OCI-LY3 (cell line): ENCODE data around the gene RBFA.

Source experiments
- H2AFZ ChIP-seq: fragments of 200-600, 300-600 bp; shearing (Covaris generic); 2 replicates; pipeline ENCODE4 v1.6.0; 2014; ENCODE audit warnings: antibody characterized with exemption, low read depth, low read length
- H3K27ac ChIP-seq: fragments of 200-600, 300-600 bp; sonication (generic); 2 replicates; pipeline ENCODE4 v1.5.1; 2014; ENCODE audit warnings: mild to moderate bottlenecking, low read length, moderate library complexity, mixed read lengths
- H3K27me3 ChIP-seq: fragments of 200-600, 300-600 bp; sonication (generic); 2 replicates; pipeline ENCODE4 v1.6.1; 2014; ENCODE audit warnings: low read depth, low read length, mixed read lengths
- H3K36me3 ChIP-seq: fragments of 200-600, 300-600 bp; sonication (generic); replicated peaks from 2 replicates; pipeline ENCODE3; 2014; ENCODE audit warnings: low read depth, low read length, mixed read lengths
- H3K4me1 ChIP-seq: fragments of 300-600, 200-600 bp; sonication (generic); 2 replicates; pipeline ENCODE4 v1.6.1; 2014; ENCODE audit warnings: low read length, mixed read lengths
- H3K4me2 ChIP-seq: fragments of 200-600, 300-600 bp; sonication (generic); 2 replicates; pipeline ENCODE4 v1.6.1; 2014; ENCODE audit warnings: low read length, mixed read lengths
- H3K4me3 ChIP-seq: fragments of 300-600, 200-600 bp; sonication (generic); 2 replicates; pipeline ENCODE4 v1.5.1; 2014; ENCODE audit warnings: antibody characterized with exemption, mild to moderate bottlenecking, low read length, moderate library complexity
- H3K79me2 ChIP-seq: fragments of 300-600, 200-600 bp; shearing (Covaris generic); 2 replicates; pipeline ENCODE4 v1.6.1; 2014; ENCODE audit warnings: mild to moderate bottlenecking, low read length, mixed read lengths
- H3K9ac ChIP-seq: fragments of 300-600, 200-600 bp; shearing (Covaris generic); 2 replicates; pipeline ENCODE4 v1.6.0; 2014; ENCODE audit warnings: mild to moderate bottlenecking, low read length, moderate library complexity
- H3K9me3 ChIP-seq: fragments of 200-600, 300-600 bp; shearing (Covaris generic); 2 replicates; pipeline ENCODE4 v1.6.1; 2014; ENCODE audit warnings: low read length, mixed read lengths; ENCODE audit not compliant: insufficient read depth
- H4K20me1 ChIP-seq: fragments of 200-600, 300-600 bp; sonication (generic); 2 replicates; pipeline ENCODE4 v1.6.1; 2016; ENCODE audit warnings: low read length, mixed read lengths; ENCODE audit not compliant: insufficient read depth
- EZH2phosphoT487 ChIP-seq: fragments of 200-600 bp; shearing (Covaris generic); IDR thresholded peaks from 2 replicates; pipeline ENCODE4 v1.6.1; 2018; ENCODE audit warnings: antibody characterized with exemption, mixed run types, low read depth
- TF ChIP-seq, protein P1 (sequence below): fragments of 200-600, 300-600 bp; sonication (generic); IDR thresholded peaks from 2 replicates; pipeline ENCODE4 v1.5.1; 2014; ENCODE audit warnings: antibody characterized with exemption, low read length, low read depth

The RBFA gene

DNA sequence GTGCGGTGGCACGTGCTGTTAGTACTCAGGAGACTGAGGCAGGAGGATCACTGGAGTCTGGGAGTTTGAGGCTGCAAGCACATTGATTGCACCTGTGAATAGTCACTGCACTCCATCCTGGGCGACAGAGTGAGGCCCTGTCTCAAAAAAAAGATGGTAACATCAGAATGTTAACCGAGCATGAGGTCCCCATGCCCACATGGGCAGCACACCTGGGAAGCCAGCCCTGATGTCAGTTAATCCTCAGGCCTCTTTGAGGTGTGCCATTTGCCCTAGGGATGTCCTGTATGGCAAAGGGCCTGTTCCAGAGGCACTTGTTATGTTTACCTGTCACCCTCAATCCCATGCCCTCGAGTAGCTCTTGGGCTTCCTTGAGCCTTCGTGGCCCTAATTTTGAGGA lies 16.6 kb downstream of the RBFA start:
- TF ChIP-seq, protein P1, sequence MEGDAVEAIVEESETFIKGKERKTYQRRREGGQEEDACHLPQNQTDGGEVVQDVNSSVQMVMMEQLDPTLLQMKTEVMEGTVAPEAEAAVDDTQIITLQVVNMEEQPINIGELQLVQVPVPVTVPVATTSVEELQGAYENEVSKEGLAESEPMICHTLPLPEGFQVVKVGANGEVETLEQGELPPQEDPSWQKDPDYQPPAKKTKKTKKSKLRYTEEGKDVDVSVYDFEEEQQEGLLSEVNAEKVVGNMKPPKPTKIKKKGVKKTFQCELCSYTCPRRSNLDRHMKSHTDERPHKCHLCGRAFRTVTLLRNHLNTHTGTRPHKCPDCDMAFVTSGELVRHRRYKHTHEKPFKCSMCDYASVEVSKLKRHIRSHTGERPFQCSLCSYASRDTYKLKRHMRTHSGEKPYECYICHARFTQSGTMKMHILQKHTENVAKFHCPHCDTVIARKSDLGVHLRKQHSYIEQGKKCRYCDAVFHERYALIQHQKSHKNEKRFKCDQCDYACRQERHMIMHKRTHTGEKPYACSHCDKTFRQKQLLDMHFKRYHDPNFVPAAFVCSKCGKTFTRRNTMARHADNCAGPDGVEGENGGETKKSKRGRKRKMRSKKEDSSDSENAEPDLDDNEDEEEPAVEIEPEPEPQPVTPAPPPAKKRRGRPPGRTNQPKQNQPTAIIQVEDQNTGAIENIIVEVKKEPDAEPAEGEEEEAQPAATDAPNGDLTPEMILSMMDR, result no peak
- no peak for TF ChIP-seq EZH2phosphoT487
- H3K9ac ChIP-seq, result no peak overlapping the region
- H3K36me3 ChIP-seq, result peaks cover 66% of the 10 kb centered on the region

DNA sequence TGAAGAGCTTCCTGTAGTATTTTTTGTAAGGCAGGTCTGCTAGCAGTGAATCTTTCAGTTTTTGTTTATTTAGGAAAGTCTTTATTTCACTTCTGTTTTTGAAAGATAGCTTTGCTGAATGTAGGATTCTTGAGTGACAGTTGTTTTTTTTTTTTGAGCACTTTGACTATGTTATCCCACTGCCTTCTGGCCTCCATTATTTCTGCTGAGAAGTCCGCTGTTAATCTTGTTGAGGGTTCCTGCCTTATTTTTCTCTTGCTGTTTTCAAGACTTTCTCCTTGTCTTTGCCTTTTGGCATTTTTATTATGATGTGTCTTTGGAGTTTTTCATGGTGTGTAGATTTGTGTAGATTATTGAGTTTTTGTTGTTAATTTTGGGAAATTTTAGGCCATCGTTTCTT lies 21.9 kb downstream of the RBFA start:
- TF ChIP-seq, protein P1, result no peak
- no peak for TF ChIP-seq EZH2phosphoT487
- Histone ChIP-seq H3K9me3 (peaks cover 45% of the 10 kb centered on the region), H3K27ac (no peak overlapping the region), H3K79me2 (no peaks in the 10 kb centered on the region), H3K9ac (no peak overlapping the region), H4K20me1 (no peaks in the 10 kb centered on the region), H3K4me1 (no peaks in the 10 kb centered on the region), H3K27me3 (no peaks in the 10 kb centered on the region), H3K36me3 (peaks cover 30% of the 10 kb centered on the region), H3K4me3 (no peak overlapping the region), H2AFZ (no peak overlapping the region), H3K4me2 (no peak overlapping the region)

More for the DNA sequence above, 16.6 kb downstream of the RBFA start:
- no peak overlapping the region for H3K27ac ChIP-seq
- no peaks in the 10 kb centered on the region for H4K20me1 ChIP-seq
- no peak overlapping the region for H3K4me3 ChIP-seq
- H2AFZ ChIP-seq, result no peak overlapping the region
- peaks cover 29% of the 10 kb centered on the region for H3K9me3 ChIP-seq
- no peak overlapping the region for H3K4me2 ChIP-seq
- no peaks in the 10 kb centered on the region for H3K27me3 ChIP-seq
- H3K4me1 ChIP-seq, result no peaks in the 10 kb centered on the region
- no peaks in the 10 kb centered on the region for H3K79me2 ChIP-seq

DNA sequence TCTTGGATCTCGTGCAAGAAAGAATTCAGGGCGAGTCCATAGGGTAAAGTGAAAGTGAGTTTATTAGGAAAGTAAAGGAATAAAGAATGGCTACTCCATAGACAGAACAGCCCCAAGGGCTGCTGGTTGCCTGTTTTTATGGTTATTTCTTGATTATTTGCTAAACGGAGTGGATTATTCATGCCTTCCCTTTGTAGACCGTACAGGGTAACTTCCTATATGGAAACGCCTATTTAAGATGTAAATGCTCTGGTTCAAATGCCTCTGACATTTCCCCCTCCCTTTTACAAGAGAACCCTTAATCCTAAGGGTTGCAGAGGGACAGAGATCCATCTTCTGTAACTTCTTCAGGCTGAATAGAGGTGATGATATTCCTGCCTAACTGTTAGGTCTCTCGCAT lies 25.7 kb downstream of the RBFA start:
- no peak overlapping the region for H3K9ac ChIP-seq
- H3K27me3 ChIP-seq, result no peaks in the 10 kb centered on the region
- TF ChIP-seq, protein P1, result no peak
- no peak for TF ChIP-seq EZH2phosphoT487
- no peak overlapping the region for H3K4me2 ChIP-seq
- peaks cover 37% of the 10 kb centered on the region for H3K9me3 ChIP-seq
- peaks cover 26% of the 10 kb centered on the region for H3K36me3 ChIP-seq
- H3K4me1 ChIP-seq, result no peaks in the 10 kb centered on the region
- no peaks in the 10 kb centered on the region for H4K20me1 ChIP-seq
- no peak overlapping the region for H3K4me3 ChIP-seq
- H3K27ac ChIP-seq, result no peak overlapping the region
- no peak overlapping the region for H2AFZ ChIP-seq
- no peaks in the 10 kb centered on the region for H3K79me2 ChIP-seq

DNA sequence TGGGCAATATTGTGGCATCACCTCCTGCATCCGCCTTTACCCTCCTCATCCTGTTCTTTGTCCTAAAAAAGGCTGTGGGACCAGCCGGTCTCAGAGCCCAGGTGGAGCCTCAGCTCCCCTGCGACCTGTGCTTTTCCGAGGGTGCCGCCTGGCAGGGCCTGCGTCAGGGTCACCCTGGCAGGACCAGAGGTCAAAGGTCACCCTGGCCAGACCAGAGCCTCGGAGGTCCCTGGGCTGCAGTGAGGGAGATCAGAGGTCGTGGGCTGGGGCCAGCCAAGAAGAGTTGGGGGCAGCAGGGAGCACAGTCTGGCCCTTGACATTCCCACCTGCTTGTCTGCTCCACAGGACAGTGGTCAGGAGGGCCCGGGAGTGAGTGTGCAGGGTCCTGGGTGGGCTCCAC lies 31.5 kb downstream of the RBFA start:
- Histone ChIP-seq H3K79me2 (no peaks in the 10 kb centered on the region), H2AFZ (no peak overlapping the region), H3K27me3 (no peaks in the 10 kb centered on the region), H3K4me3 (no peak overlapping the region), H3K9me3 (peaks cover 10% of the 10 kb centered on the region; the same call in 1 of the 2 replicates), H3K36me3 (peaks cover 7% of the 10 kb centered on the region), H3K27ac (no peak overlapping the region), H4K20me1 (no peaks in the 10 kb centered on the region), H3K4me2 (no peak overlapping the region), H3K4me1 (no peaks in the 10 kb centered on the region), H3K9ac (no peak overlapping the region)
- TF ChIP-seq, protein P1, result no peak
- no peak for TF ChIP-seq EZH2phosphoT487
